Left cardiac atrium (tissue), 2 donors: ENCODE data around the gene ISM1. TPM values are rescaled to one million over a fixed set of nuclear protein-coding genes. Genes with fewer than 3 reads are reported as not detected.

Source experiments
- total RNA-seq, 2 donors: library from RNA; stranded (reverse); fragmentation: NEBNext Ultra II Directional; extraction: Animal tissue kit (Norgen Biotek cat#: 25700); gene quantifications; one replicate each; pipeline ENCODE4 v1.2.1, GENCODE V29; 2021
- donor health status: DM: no; HTN: yes; CAD: no; lungs with severe emphysema.
- donor health status: DM: yes; HTN: yes; CAD: no.

ISM1 gene
- total RNA-seq, 2 donors from 2014 or later: 1.7 to 2.2 TPM

Other genes with a start within 250 kb of the ISM1 start
- 1 to 10 TPM; 6.8 to 8.1 TPM for gene SPTLC3, start 212.3 kb upstream of the ISM1 start, total RNA-seq